K562 (cell line): ENCODE data around the gene MED13L. TPM values are rescaled to one million over a fixed set of nuclear protein-coding genes. Genes with fewer than 3 reads are reported as not detected.

Source experiments
- ATAC-seq: fragments of 200-7000 bp; cut with Tn5 transposase; 3 replicates; pipeline ENCODE4 v1.9.1; 2020; ENCODE audit warnings: moderate library complexity
- BruUV-seq: library from RNA; stranded (reverse); fragments of 400-500 nt; replicated peaks from 2 replicates; lab custom pipeline; 2021; lab: Mats Ljungman, UMichigan
- CTCF ChIA-PET: fragments of 300-600 bp; formaldehyde crosslinking; extraction: SDS; loops from one replicate; lab custom pipeline; 2021; ENCODE audit warnings: low intra/inter-chr PET ratio; lab: Yijun Ruan, JAX
- POLR2A ChIA-PET: fragments of 300-600, 350-650 bp; sonication (Branson Sonifier 250); formaldehyde crosslinking; extraction: SDS; loops from one replicate; lab custom pipeline; 2021; ENCODE audit warnings: antibody characterized with exemption, inconsistent platforms; lab: Yijun Ruan, JAX
- DNase-seq, 4 experiments: peaks; one replicate each; pipeline versions ENCODE4 v3.0.0 to v3.0.0-alpha.2; 2011 to 2018; ENCODE audit warnings: low spot score in 3 of 4, mixed read lengths in 3 of 4; ENCODE audit errors: extremely low read depth in 1 of 4
- FAIRE-seq: peaks from 2 replicates; lab custom pipeline; 2011; peaks lifted over from hg19 to GRCh38; lab: Jason Lieb, UNC
- H2AFZ ChIP-seq: 2 replicates; pipeline ENCODE4 v1.6.0; 2011; ENCODE audit warnings: low read depth, low read length, control low read depth, inconsistent platforms
- H3K27ac ChIP-seq: fragments of 200-600 bp; 3 replicates; pipeline ENCODE4 v1.8.0; 2011; ENCODE audit warnings: low read depth, mild to moderate bottlenecking, control low read depth, inconsistent platforms, low read length, moderate library complexity, mixed read lengths; ENCODE audit errors: extremely low read depth
- H3K27me3 ChIP-seq, 2 experiments: fragments of 300-600 bp in 1 of 2; 2 replicates in 1 of 2; 3 replicates in 1 of 2; pipeline versions ENCODE4 v1.6.0 to v1.8.0; 2011; ENCODE audit warnings: inconsistent platforms in 2 of 2, low read length in 2 of 2, mild to moderate bottlenecking in 1 of 2, mixed read lengths in 1 of 2, moderate library complexity in 1 of 2; ENCODE audit not compliant: control insufficient read depth in 2 of 2, insufficient read depth in 2 of 2
- H3K36me3 ChIP-seq: fragments of 300-600 bp; 3 replicates; pipeline ENCODE4 v1.8.0; 2011; ENCODE audit warnings: mild to moderate bottlenecking, low read length, inconsistent platforms; ENCODE audit not compliant: control insufficient read depth, insufficient read depth
- H3K4me1 ChIP-seq, 2 experiments: fragments of 200-600 bp in 1 of 2; replicated peaks in 1 of 2; 2 replicates in 1 of 2; 3 replicates in 1 of 2; pipeline versions ENCODE4 v1.5.1 to v1.8.0; 2011; ENCODE audit warnings: inconsistent platforms in 2 of 2, low read length in 2 of 2, mild to moderate bottlenecking in 1 of 2, mixed read lengths in 1 of 2, moderate library complexity in 1 of 2; ENCODE audit not compliant: control insufficient read depth in 2 of 2, insufficient read depth in 2 of 2
- H3K4me2 ChIP-seq: 2 replicates; pipeline ENCODE4 v1.6.1; 2011; ENCODE audit warnings: low read length, control low read depth, inconsistent platforms, mixed read lengths; ENCODE audit not compliant: insufficient read depth
- H3K4me3 ChIP-seq: fragments of 200-600 bp; sonication (generic), shearing (Covaris generic); 2 replicates; pipeline ENCODE4 v1.5.1; 2016; ENCODE audit warnings: control low read depth, inconsistent platforms
- H3K79me2 ChIP-seq: fragments of 200-600 bp; 3 replicates; pipeline ENCODE4 v1.8.0; 2011; ENCODE audit warnings: low read length, inconsistent platforms; ENCODE audit not compliant: control insufficient read depth, insufficient read depth
- H3K9ac ChIP-seq, 2 experiments: 2 replicates each; pipeline versions ENCODE4 v1.6.0 to v1.6.1; 2011; ENCODE audit warnings: low read depth in 2 of 2, low read length in 2 of 2, control low read depth in 1 of 2, inconsistent platforms in 1 of 2, mild to moderate bottlenecking in 1 of 2, mixed read lengths in 1 of 2; ENCODE audit not compliant: insufficient read depth in 1 of 2
- H3K9me1 ChIP-seq: one replicate; pipeline ENCODE4 v1.6.0; 2011; ENCODE audit warnings: inconsistent platforms, mild to moderate bottlenecking, low read length, moderate library complexity; ENCODE audit not compliant: control insufficient read depth, insufficient read depth
- H3K9me3 ChIP-seq: replicated peaks from 2 replicates; pipeline ENCODE4 v1.5.1; 2011; ENCODE audit warnings: low read depth, low read length, inconsistent platforms; ENCODE audit not compliant: control insufficient read depth, insufficient read depth
- H4K20me1 ChIP-seq: replicated peaks from 2 replicates; pipeline ENCODE4 v1.6.1; 2011; ENCODE audit warnings: low read length, inconsistent platforms, mixed read lengths; ENCODE audit not compliant: control insufficient read depth, insufficient read depth
- CEBPG ChIP-seq, 3 experiments: fragments of 200-800 bp in 1 of 3; sonication (Bioruptor generic) in 1 of 3; sonication (generic) in 1 of 3; formaldehyde crosslinking in 1 of 3; IDR thresholded peaks in 2 of 3; conservative IDR thresholded peaks in 1 of 3; 2 replicates each; pipeline versions ENCODE4 v1.6.1 to v1.8.0; 2016 to 2022; ENCODE audit warnings: missing compliant biosample characterization in 2 of 3, missing genetic modification characterization in 2 of 3, mild to moderate bottlenecking in 1 of 3, missing genetic modification reagents in 1 of 3
- GATAD2A ChIP-seq: fragments of 450-650 bp; IDR thresholded peaks from 2 replicates; pipeline ENCODE4 v1.6.1; 2017
- NFIC ChIP-seq: fragments of 450-650 bp; IDR thresholded peaks from 2 replicates; pipeline ENCODE4 v1.6.1; 2017; ENCODE audit warnings: mild to moderate bottlenecking, inconsistent platforms
- NRF1 ChIP-seq, 2 experiments: fragments of 450-650 bp; IDR thresholded peaks in 1 of 2; conservative IDR thresholded peaks in 1 of 2; 2 replicates each; pipeline ENCODE4 v1.6.1; 2014; ENCODE audit warnings: mild to moderate bottlenecking in 2 of 2
- PKNOX1 ChIP-seq: fragments of 450-650 bp; IDR thresholded peaks from 2 replicates; pipeline ENCODE4 v1.6.1; 2016
- RBBP5 ChIP-seq: fragments of 200-600 bp; sonication (generic); IDR thresholded peaks from 2 replicates; pipeline ENCODE4 v1.6.1; 2012; ENCODE audit warnings: borderline replicate concordance, mild to moderate bottlenecking, low read length, control low read depth, inconsistent platforms; ENCODE audit not compliant: insufficient read depth, poor library complexity, severe bottlenecking
- REST ChIP-seq, 2 experiments: fragments of 450-650 bp; formaldehyde crosslinking in 1 of 2; IDR thresholded peaks; 2 replicates each; pipeline versions ENCODE4 v1.4.0 to v1.6.1; 2014 to 2020; ENCODE audit warnings: mild to moderate bottlenecking in 2 of 2, borderline replicate concordance in 1 of 2, low read depth in 1 of 2
- RFX7 ChIP-seq: fragments of 250-450 bp; sonication (Bioruptor Pico); IDR thresholded peaks from 2 replicates; pipeline ENCODE4 v1.5.1; 2021; ENCODE audit warnings: mild to moderate bottlenecking
- ZNF41 ChIP-seq: fragments of 250-450 bp; sonication (Bioruptor Pico); conservative IDR thresholded peaks from 2 replicates; pipeline ENCODE4 v1.4.0; 2020; ENCODE audit warnings: mild to moderate bottlenecking
- ZNF778 ChIP-seq: fragments of 450-650 bp; formaldehyde crosslinking; IDR thresholded peaks from 2 replicates; pipeline ENCODE4 v1.4.0; 2020; ENCODE audit warnings: mild to moderate bottlenecking, moderate library complexity
- WGBS: fragments of 100-300 bp; shearing (Covaris generic); methylation state at CpG from one replicate; pipeline ENCODE4 v1.1.6; 2016; ENCODE audit warnings: low coverage, mixed read lengths; ENCODE audit not compliant: insufficient coverage; ENCODE audit errors: missing lambda C conversion rate; 5-methylcytosine and 5-hydroxymethylcytosine counted together
- in situ Hi-C: fragments of 300-500 bp; cut with MboI; formaldehyde crosslinking; loops from 4 replicates; pipeline ENCODE4 v1.15.0; 2018; ENCODE audit warnings: inconsistent platforms, mixed read lengths
- intact Hi-C: fragments of 100-400 bp; cut with micrococcal nuclease; formaldehyde crosslinking; loops from 2 replicates; pipeline ENCODE4 v1.14.2; 2022
- polyA plus RNA-seq, 8 experiments: library from polyadenylated mRNA; depleted of rRNA in 4 of 8; stranded (reverse) in 5 of 8; unstranded in 3 of 8; fragments of >200 nt; fragmentation: Nextera tagmentation in 2 of 8; fragmentation: Illumina TruSeq in 1 of 8; extraction: Ambion mirVana in 2 of 8; extraction: Trizol in 1 of 8; gene quantifications; 2 replicates each; pipeline versions ENCODE4 v1.2.1 to v1.2.3, GENCODE V29; 2011 to 2014; ENCODE audit warnings: inconsistent platforms in 1 of 8, missing spikeins in 1 of 8
- total RNA-seq, 7 experiments: library from RNA; depleted of rRNA in 6 of 7; stranded (reverse); fragments of >200 nt in 6 of 7; fragmentation: Illumina TruSeq in 2 of 7; extraction: Trizol in 2 of 7; gene quantifications; 2 replicates each; pipeline versions ENCODE4 v1.2.1 to v1.2.3, GENCODE V29; 2011 to 2021; ENCODE audit warnings: low replicate concordance in 1 of 7

Gene MED13L
- total and polyA plus RNA-seq, 9 of the 15 experiments (the other 6 are each of a cell fraction or from before 2014, with no cell fraction given), result 13.4 to 90.3 (median 36.9) TPM

- DNase-seq (peak in 1 of 4 experiments; percentile 33), FAIRE-seq (no peak), ATAC-seq (no peak)
- intact Hi-C loops (loop anchor here (5.0 kb wide), 1 partner anchor 79 kb away; no protein-coding TSS in a partner anchor), in situ Hi-C loops (no loop called here)
- H2AFZ ChIP-seq, result peak overlapping the region; percentile 63
- no peaks in the 10 kb centered on the region for H3K27me3 ChIP-seq
- H3K4me3 ChIP-seq, result no peak overlapping the region
- H4K20me1 ChIP-seq, result peaks cover 13% of the 10 kb centered on the region; the same call in 1 of the 2 replicates
- WGBS, result 58% methylated on average over 9 of the region's 10 CpGs
- ChIA-PET CTCF (interaction anchor here (0.6 kb wide), 1 partner anchor 1847 kb away, joined by 3 read pairs; no protein-coding TSS in a partner anchor), POLR2A (interaction anchor here (0.6 to 1.6 kb wide), 7 partner anchors 8 to 732 kb away, joined by 3 to 7 read pairs (median 3); no protein-coding TSS in a partner anchor)
- H3K4me1 ChIP-seq, result peaks cover 17 to 26% of the 10 kb centered on the region in 2 experiments
- H3K9me1 ChIP-seq, result no peaks in the 10 kb centered on the region
- peak overlapping the region; percentile 78; the same call in 1 of the 3 replicates for H3K27ac ChIP-seq
- no TSS peak for BruUV-seq
- peak overlapping the region; percentile 73; the same call in 1 of the 2 replicates for H3K4me2 ChIP-seq
- H3K9ac ChIP-seq, result peak overlapping the region; percentile 23 to 64; a peak in 2 of 4 replicates
- no peaks in the 10 kb centered on the region for H3K36me3 ChIP-seq
- no peaks in the 10 kb centered on the region for H3K9me3 ChIP-seq
- H3K79me2 ChIP-seq, result peaks cover 33% of the 10 kb centered on the region
- TF ChIP-seq GATAD2A (no peak), PKNOX1 (peak; percentile 68), CEBPG (CRISPR knock-in tag; IDR thresholded peaks at IDR 0.05) (no peak), CEBPG (tag; conservative IDR thresholded peaks at IDR 0.05 in 1 of 2, IDR thresholded peaks at IDR 0.05 in 1 of 2) (no peak), NFIC (no peak), ZNF41 (CRISPR knock-in tag) (no peak), NRF1 (conservative IDR thresholded peaks at IDR 0.05 in 1 of 2, IDR thresholded peaks at IDR 0.05 in 1 of 2) (no peak), RBBP5 (no peak), REST (IDR thresholded peaks at IDR 0.05; ENCODE audit: borderline replicate concordance) (no peak), REST (CRISPR knock-in tag; IDR thresholded peaks at IDR 0.05; ENCODE audit: low read depth) (no peak), RFX7 (CRISPR knock-in tag) (no peak), ZNF778 (no peak)
These were observed 1.2 kb upstream of the MED13L start for GRCh38 chr12:116278667-116279066.
